Tibial artery (tissue), 4 donors: ENCODE results near the gene WDR27.

Source experiments
- DNase-seq, 2 donors: peaks; one replicate each; pipeline ENCODE4 v3.0.0-alpha.2; 2019
- H3K27ac ChIP-seq, 2 donors: fragments of 200-600 bp; sonication (generic) in 1 of 2; 1 replicate in 1 of 2; 2 replicates in 1 of 2; pipeline ENCODE4 v1.5.1; 2018 to 2019; ENCODE audit warnings: mild to moderate bottlenecking in 1 of 2
- H3K27me3 ChIP-seq, 2 donors: fragments of 200-600 bp; sonication (generic) in 1 of 2; one replicate each; pipeline versions ENCODE4 v1.5.1 to v1.6.0; 2016 to 2019
- H3K36me3 ChIP-seq, 3 donors: fragments of 200-600 bp; sonication (generic) in 2 of 3; one replicate each; pipeline ENCODE4 v1.5.1; 2016 to 2019; ENCODE audit warnings: mild to moderate bottlenecking in 2 of 3
- H3K4me1 ChIP-seq, 4 donors: fragments of 200-600 bp; sonication (generic) in 2 of 4; 1 replicate in 3 of 4; 2 replicates in 1 of 4; pipeline ENCODE4 v1.5.1; 2016 to 2019
- H3K4me3 ChIP-seq, 2 donors: fragments of 200-600 bp; sonication (generic) in 1 of 2; 1 replicate in 1 of 2; 2 replicates in 1 of 2; pipeline ENCODE4 v1.5.1; 2018 to 2019; ENCODE audit warnings: mild to moderate bottlenecking in 2 of 2
- H3K9me3 ChIP-seq, 3 donors: fragments of 200-600 bp; sonication (generic) in 1 of 3; one replicate each; pipeline ENCODE4 v1.5.1; 2016 to 2019
- intact Hi-C: fragments of 100-400 bp; cut with DNase I; formaldehyde crosslinking; loops from one replicate; pipeline ENCODE4 v1.15.0; 2023; ENCODE audit warnings: low total_unique reads
- TF ChIP-seq, protein P1 (sequence below), 2 experiments: fragments of 200-600 bp in 1 of 2; fragments of 450-650 bp in 1 of 2; IDR thresholded peaks; one replicate each; pipeline ENCODE4 v1.5.1; 2017 to 2019; ENCODE audit warnings: antibody characterized with exemption in 2 of 2, mild to moderate bottlenecking in 1 of 2, moderate library complexity in 1 of 2

The WDR27 gene

DNA sequence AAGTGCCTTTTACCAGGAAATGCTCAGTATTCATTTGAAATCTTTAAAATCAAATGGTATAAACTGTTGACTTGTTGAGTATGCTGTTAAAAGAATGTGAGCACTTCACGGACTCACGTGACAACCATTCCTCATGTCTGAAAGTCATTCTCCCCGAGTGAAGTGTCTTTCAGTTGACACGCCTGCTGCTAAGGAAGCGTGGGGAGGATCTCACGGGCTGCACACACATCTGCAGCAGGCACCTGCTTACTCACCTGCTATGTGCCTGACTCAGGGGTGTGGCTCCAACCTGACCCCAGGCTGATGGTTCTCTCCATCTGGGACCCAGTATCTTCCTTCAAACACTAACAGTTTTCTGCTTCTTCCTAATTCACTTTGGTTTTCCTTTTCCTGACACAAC lies 32.7 kb downstream of the WDR27 start:
- H3K27me3 ChIP-seq = no peaks in the 10 kb centered on the region
- H3K27ac ChIP-seq = no peak overlapping the region
- intact Hi-C loops = no loop called here
- no peak overlapping the region for H3K4me3 ChIP-seq
- no peaks in the 10 kb centered on the region for H3K4me1 ChIP-seq
- DNase-seq = no peak
- H3K36me3 ChIP-seq = peaks cover 9 to 64% (median 26%) of the 10 kb centered on the region in 3 donors
- TF ChIP-seq, protein P1, sequence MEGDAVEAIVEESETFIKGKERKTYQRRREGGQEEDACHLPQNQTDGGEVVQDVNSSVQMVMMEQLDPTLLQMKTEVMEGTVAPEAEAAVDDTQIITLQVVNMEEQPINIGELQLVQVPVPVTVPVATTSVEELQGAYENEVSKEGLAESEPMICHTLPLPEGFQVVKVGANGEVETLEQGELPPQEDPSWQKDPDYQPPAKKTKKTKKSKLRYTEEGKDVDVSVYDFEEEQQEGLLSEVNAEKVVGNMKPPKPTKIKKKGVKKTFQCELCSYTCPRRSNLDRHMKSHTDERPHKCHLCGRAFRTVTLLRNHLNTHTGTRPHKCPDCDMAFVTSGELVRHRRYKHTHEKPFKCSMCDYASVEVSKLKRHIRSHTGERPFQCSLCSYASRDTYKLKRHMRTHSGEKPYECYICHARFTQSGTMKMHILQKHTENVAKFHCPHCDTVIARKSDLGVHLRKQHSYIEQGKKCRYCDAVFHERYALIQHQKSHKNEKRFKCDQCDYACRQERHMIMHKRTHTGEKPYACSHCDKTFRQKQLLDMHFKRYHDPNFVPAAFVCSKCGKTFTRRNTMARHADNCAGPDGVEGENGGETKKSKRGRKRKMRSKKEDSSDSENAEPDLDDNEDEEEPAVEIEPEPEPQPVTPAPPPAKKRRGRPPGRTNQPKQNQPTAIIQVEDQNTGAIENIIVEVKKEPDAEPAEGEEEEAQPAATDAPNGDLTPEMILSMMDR (IDR thresholded peaks at IDR 0.05) = no peak
- H3K9me3 ChIP-seq = no peaks in the 10 kb centered on the region

DNA sequence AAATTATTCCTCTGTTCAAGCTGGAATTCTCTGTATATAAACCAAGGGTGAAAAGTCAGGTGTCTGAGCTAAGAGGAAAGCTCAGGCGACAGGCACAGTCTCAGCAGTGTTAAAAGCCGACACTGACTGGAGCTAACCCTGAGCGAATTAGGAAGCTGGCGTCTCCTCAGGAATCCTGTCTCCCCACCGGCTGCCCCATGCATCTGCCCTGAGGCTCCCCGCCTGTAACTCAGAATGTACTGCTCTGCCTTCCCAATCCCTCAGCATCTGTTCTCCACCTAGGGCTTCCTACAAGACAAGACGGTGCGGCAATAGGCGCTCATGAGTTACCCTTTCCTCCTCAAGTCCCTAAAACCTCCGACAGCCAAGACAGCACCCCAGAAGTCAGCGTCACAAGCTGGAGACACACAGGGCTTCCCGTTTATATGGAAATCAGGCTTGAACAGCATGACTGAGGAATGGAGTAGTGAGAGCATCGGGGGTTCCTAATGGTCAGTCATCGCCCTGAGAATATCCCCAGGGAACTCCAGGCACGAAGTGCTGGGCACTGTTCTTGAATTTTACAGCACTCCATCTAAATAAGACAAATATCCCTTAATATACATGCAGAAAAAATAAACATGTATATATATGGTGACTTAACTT lies 33.5 kb downstream of the WDR27 start:
- no peak overlapping the region for H3K27ac ChIP-seq
- no peaks in the 10 kb centered on the region for H3K4me1 ChIP-seq
- H3K36me3 ChIP-seq = peaks cover 16 to 73% (median 34%) of the 10 kb centered on the region in 3 donors
- H3K27me3 ChIP-seq = no peaks in the 10 kb centered on the region
- DNase-seq = no peak
- H3K9me3 ChIP-seq = no peaks in the 10 kb centered on the region
- intact Hi-C loops = no loop called here
- H3K4me3 ChIP-seq = no peak overlapping the region
- TF ChIP-seq, protein P1 (IDR thresholded peaks at IDR 0.05) = no peak

DNA sequence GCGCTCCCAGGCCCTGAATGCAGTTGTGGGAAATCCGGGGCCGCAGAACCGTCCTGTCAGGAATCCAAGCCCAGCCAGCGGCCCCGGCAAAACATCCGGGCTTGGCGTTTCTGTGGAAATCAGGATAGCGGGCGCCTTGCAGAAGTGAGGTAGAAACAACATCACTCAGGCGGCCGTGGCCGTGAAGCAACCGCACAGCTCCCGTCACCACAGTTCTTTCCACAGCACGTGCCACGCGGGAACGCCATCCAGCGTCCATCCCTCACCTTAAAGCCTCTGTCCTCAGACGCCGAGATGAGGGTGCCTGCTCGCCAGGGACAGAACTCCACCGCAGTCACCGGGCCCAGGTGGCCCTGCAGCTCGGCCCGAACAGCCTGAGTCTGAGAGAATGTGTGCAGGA lies 34.1 kb downstream of the WDR27 start:
- Histone ChIP-seq H3K4me3 (no peak overlapping the region), H3K27me3 (no peaks in the 10 kb centered on the region), H3K9me3 (no peaks in the 10 kb centered on the region), H3K36me3 (peaks cover 16 to 78% (median 34%) of the 10 kb centered on the region in 3 donors), H3K4me1 (no peaks in the 10 kb centered on the region), H3K27ac (no peak overlapping the region)
- TF ChIP-seq, protein P1 (IDR thresholded peaks at IDR 0.05) = no peak
- no peak for DNase-seq
- intact Hi-C loops = no loop called here

DNA sequence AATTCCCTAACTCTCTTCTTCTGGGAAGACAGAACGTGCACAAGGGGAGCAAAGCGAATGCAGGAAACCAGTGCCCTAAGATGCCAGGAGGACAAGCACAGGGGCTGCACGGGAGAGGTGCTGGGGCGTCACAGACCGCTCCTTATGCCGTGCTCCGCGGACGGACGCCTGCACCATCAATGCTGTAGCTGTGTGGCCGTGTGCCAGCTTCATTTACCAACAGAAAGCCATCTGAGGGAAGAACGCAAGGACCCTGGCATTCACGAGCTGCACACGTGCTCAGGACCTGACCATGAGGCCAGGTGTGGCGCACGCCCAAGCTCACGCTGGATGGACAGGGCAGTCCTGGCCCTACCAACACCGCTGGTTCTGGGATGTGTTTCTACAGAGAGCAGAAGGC lies 35.4 kb downstream of the WDR27 start:
- H3K27me3 ChIP-seq = no peaks in the 10 kb centered on the region
- no peak overlapping the region for H3K27ac ChIP-seq
- H3K4me3 ChIP-seq = no peak overlapping the region
- H3K4me1 ChIP-seq = no peaks in the 10 kb centered on the region
- no peak for DNase-seq
- TF ChIP-seq, protein P1 (IDR thresholded peaks at IDR 0.05) = no peak
- H3K36me3 ChIP-seq = peaks cover 16 to 83% (median 35%) of the 10 kb centered on the region in 3 donors
- H3K9me3 ChIP-seq = no peaks in the 10 kb centered on the region
- intact Hi-C loops = no loop called here

DNA sequence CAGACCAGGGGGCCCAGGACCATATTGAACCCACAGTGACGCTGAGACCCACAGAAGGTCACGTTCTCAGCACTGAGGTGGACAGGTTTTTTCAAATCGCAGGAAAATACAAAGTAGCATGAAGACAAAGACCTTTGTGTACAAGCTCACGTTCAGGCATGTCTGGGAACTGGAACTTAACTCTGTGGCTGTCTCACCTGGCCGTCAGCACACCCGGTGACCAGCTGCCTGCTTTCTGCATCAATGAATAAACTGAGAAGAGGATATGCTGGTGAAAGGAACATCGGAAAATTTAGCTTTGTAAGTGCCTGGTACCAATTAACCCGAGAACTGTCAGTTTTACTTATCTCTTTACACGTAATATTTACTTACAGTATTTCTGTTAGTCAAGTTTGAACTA lies 36.5 kb downstream of the WDR27 start:
- intact Hi-C loops = no loop called here
- Histone ChIP-seq H3K4me3 (no peak overlapping the region), H3K4me1 (no peaks in the 10 kb centered on the region), H3K27me3 (no peaks in the 10 kb centered on the region), H3K9me3 (no peaks in the 10 kb centered on the region), H3K36me3 (peaks cover 16 to 82% (median 44%) of the 10 kb centered on the region in 3 donors), H3K27ac (no peak overlapping the region)
- TF ChIP-seq, protein P1 (IDR thresholded peaks at IDR 0.05) = no peak
- DNase-seq = no peak

DNA sequence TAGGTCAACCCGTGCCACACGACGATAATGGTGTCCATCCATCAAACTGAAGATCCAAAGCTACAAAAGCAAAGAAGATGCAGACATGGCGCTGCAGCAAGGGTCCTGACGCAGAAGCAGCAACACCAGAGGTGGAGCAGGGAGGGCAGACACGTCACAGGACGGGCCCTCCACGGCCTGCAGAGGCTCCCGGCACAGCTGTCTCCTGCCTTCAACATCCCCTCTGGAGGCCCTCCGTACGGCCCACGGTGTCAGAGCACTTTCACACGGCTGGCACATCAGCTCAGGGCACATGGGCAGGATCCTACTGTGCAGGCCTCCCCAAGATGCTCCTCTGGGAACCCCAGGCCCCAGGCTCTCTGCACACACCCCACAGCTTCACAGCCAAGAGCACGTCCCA lies 37.6 kb downstream of the WDR27 start:
- no peaks in the 10 kb centered on the region for H3K27me3 ChIP-seq
- no peak overlapping the region for H3K27ac ChIP-seq
- H3K9me3 ChIP-seq = no peaks in the 10 kb centered on the region
- H3K4me3 ChIP-seq = no peak overlapping the region
- H3K36me3 ChIP-seq = peaks cover 16 to 89% (median 53%) of the 10 kb centered on the region in 3 donors
- TF ChIP-seq, protein P1 (IDR thresholded peaks at IDR 0.05) = no peak
- H3K4me1 ChIP-seq = no peaks in the 10 kb centered on the region
- intact Hi-C loops = no loop called here
- DNase-seq = no peak
